H1 (cell line): ENCODE data around the gene NFIA. TPM values are rescaled to one million over a fixed set of nuclear protein-coding genes. Genes with fewer than 3 reads are reported as not detected.

Experiments used
- CTCF ChIA-PET: fragments of 300-600 bp; sonication (Branson Sonifier 250); formaldehyde crosslinking; loops from one replicate; lab custom pipeline; 2021; ENCODE audit not compliant: partially characterized antibody; lab: Charles Lee
- POLR2A ChIA-PET: fragments of 300-600 bp; sonication (Branson Sonifier 250); formaldehyde crosslinking; loops from one replicate; lab custom pipeline; 2021; ENCODE audit warnings: inconsistent platforms; ENCODE audit not compliant: partially characterized antibody; lab: Charles Lee
- DNase-seq, 2 experiments: peaks; one replicate each; pipeline versions ENCODE4 v3.0.0 to v3.0.0-alpha.2; 2010 to 2022; ENCODE audit warnings: low spot score in 2 of 2, low read depth in 1 of 2, mixed read lengths in 1 of 2
- FAIRE-seq: peaks from 2 replicates; lab custom pipeline; 2011; peaks lifted over from hg19 to GRCh38; lab: Jason Lieb, UNC
- H2AFZ ChIP-seq: 2 replicates; pipeline ENCODE4 v1.8.1; 2012; ENCODE audit warnings: low read length, inconsistent platforms
- H2AK5ac ChIP-seq: 2 replicates; pipeline ENCODE4 v1.6.1; 2013; ENCODE audit warnings: low read depth, low read length
- H2BK120ac ChIP-seq: replicated peaks from 2 replicates; pipeline ENCODE3; 2013; ENCODE audit warnings: low read depth, low read length, inconsistent platforms
- H2BK12ac ChIP-seq: 2 replicates; pipeline ENCODE4 v1.6.1; 2013; ENCODE audit warnings: low read depth, low read length
- H2BK15ac ChIP-seq: 2 replicates; pipeline ENCODE4 v1.6.1; 2013; ENCODE audit warnings: low read length
- H2BK20ac ChIP-seq: 2 replicates; pipeline ENCODE4 v1.6.1; 2013; ENCODE audit warnings: low read length
- H2BK5ac ChIP-seq: 2 replicates; pipeline ENCODE4 v1.6.1; 2013; ENCODE audit warnings: low read depth, low read length
- H3K14ac ChIP-seq: 2 replicates; pipeline ENCODE4 v1.6.1; 2013; ENCODE audit warnings: inconsistent platforms; ENCODE audit not compliant: insufficient read length
- H3K18ac ChIP-seq: 2 replicates; pipeline ENCODE4 v1.6.1; 2013; ENCODE audit warnings: low read length; ENCODE audit errors: extremely low read depth
- H3K23ac ChIP-seq: 2 replicates; pipeline ENCODE4 v1.6.1; 2013; ENCODE audit warnings: inconsistent platforms; ENCODE audit not compliant: insufficient read length
- H3K23me2 ChIP-seq: 2 replicates; pipeline ENCODE4 v1.6.1; 2013; ENCODE audit warnings: low read depth, low read length
- H3K27ac ChIP-seq: 2 replicates; pipeline ENCODE4 v1.6.1; 2011; ENCODE audit warnings: low read depth, low read length, inconsistent platforms
- H3K27me3 ChIP-seq, 4 experiments: replicated peaks in 1 of 4; 1 replicate in 1 of 4; 2 replicates in 3 of 4; pipeline versions ENCODE4 v1.6.1 to v1.8.1; 2011 to 2013; ENCODE audit warnings: low read length in 3 of 4, mild to moderate bottlenecking in 3 of 4, inconsistent platforms in 2 of 4, mixed read lengths in 2 of 4, moderate library complexity in 1 of 4; ENCODE audit not compliant: control insufficient read depth in 3 of 4, insufficient read depth in 3 of 4; ENCODE audit errors: extremely low read depth in 1 of 4
- H3K36me3 ChIP-seq, 4 experiments: 2 replicates each; pipeline versions ENCODE4 v1.6.1 to v1.8.1; 2011 to 2013; ENCODE audit warnings: mild to moderate bottlenecking in 4 of 4, low read length in 3 of 4, moderate library complexity in 2 of 4, control low read depth in 1 of 4, inconsistent platforms in 1 of 4; ENCODE audit not compliant: insufficient read depth in 4 of 4, control insufficient read depth in 2 of 4
- H3K4ac ChIP-seq: replicated peaks from 2 replicates; pipeline ENCODE3; 2013; ENCODE audit warnings: low read length, low read depth, mixed read lengths, inconsistent platforms; ENCODE audit not compliant: insufficient read length
- H3K4me1 ChIP-seq, 4 experiments: replicated peaks in 1 of 4; 1 replicate in 1 of 4; 2 replicates in 3 of 4; pipeline versions ENCODE4 v1.6.1 to v1.8.1; 2011 to 2013; ENCODE audit warnings: low read length in 3 of 4, inconsistent platforms in 2 of 4, mixed read lengths in 1 of 4; ENCODE audit not compliant: insufficient read depth in 4 of 4, control insufficient read depth in 3 of 4
- H3K4me2 ChIP-seq, 2 experiments: 2 replicates each; pipeline versions ENCODE4 v1.6.1 to v1.8.1; 2011 to 2013; ENCODE audit warnings: low read depth in 2 of 2, low read length in 2 of 2, control low read depth in 1 of 2, inconsistent platforms in 1 of 2, mild to moderate bottlenecking in 1 of 2; ENCODE audit not compliant: insufficient read depth in 1 of 2
- H3K4me3 ChIP-seq, 4 experiments: fragments of 200-600, 300-600 bp in 1 of 4; sonication (generic), shearing (Covaris generic), sonication (Bioruptor Twin) in 1 of 4; 2 replicates each; pipeline versions ENCODE4 v1.5.1 to v1.8.1; 2011 to 2016; ENCODE audit warnings: low read length in 4 of 4, low read depth in 3 of 4, control low read depth in 2 of 4, inconsistent platforms in 2 of 4, mild to moderate bottlenecking in 2 of 4, mixed read lengths in 1 of 4, moderate library complexity in 1 of 4; ENCODE audit not compliant: insufficient read depth in 2 of 4; ENCODE audit errors: extremely low read depth in 1 of 4
- H3K56ac ChIP-seq: replicated peaks from 2 replicates; pipeline ENCODE3; 2013; ENCODE audit warnings: low read depth, mild to moderate bottlenecking, mixed read lengths, low read length, inconsistent platforms; ENCODE audit not compliant: insufficient read length
- H3K79me1 ChIP-seq: 2 replicates; pipeline ENCODE4 v1.6.1; 2013; ENCODE audit warnings: low read depth, low read length, control low read depth
- H3K79me2 ChIP-seq, 2 experiments: 2 replicates each; pipeline versions ENCODE4 v1.6.1 to v1.8.1; 2012 to 2013; ENCODE audit warnings: low read length in 2 of 2, mild to moderate bottlenecking in 2 of 2, inconsistent platforms in 1 of 2; ENCODE audit not compliant: insufficient read depth in 2 of 2, control insufficient read depth in 1 of 2
- H3K9ac ChIP-seq, 4 experiments: replicated peaks in 1 of 4; 1 replicate in 1 of 4; 2 replicates in 3 of 4; pipeline versions ENCODE4 v1.6.1 to v1.8.1; 2011 to 2013; ENCODE audit warnings: low read depth in 3 of 4, low read length in 3 of 4, control low read depth in 2 of 4, mild to moderate bottlenecking in 2 of 4, moderate library complexity in 2 of 4, inconsistent platforms in 1 of 4; ENCODE audit errors: extremely low read depth in 1 of 4
- H3K9me3 ChIP-seq, 2 experiments: 2 replicates each; pipeline versions ENCODE4 v1.6.1 to v1.8.1; 2012 to 2013; ENCODE audit warnings: mild to moderate bottlenecking in 2 of 2, moderate library complexity in 2 of 2, control low read depth in 1 of 2, inconsistent platforms in 1 of 2, low read depth in 1 of 2, low read length in 1 of 2, mixed read lengths in 1 of 2; ENCODE audit not compliant: insufficient read depth in 2 of 2
- H4K20me1 ChIP-seq, 2 experiments: replicated peaks in 1 of 2; 2 replicates each; pipeline versions ENCODE3 to v1.8.1; 2011 to 2013; ENCODE audit warnings: inconsistent platforms in 2 of 2, low read length in 2 of 2, mild to moderate bottlenecking in 1 of 2; ENCODE audit not compliant: insufficient read depth in 2 of 2, control insufficient read depth in 1 of 2
- H4K5ac ChIP-seq: 2 replicates; pipeline ENCODE4 v1.6.1; 2013; ENCODE audit warnings: low read length, low read depth, mixed read lengths, inconsistent platforms; ENCODE audit not compliant: insufficient read length
- H4K8ac ChIP-seq: 2 replicates; pipeline ENCODE4 v1.8.0; 2013; ENCODE audit warnings: mild to moderate bottlenecking, moderate library complexity, low read length, inconsistent platforms; ENCODE audit not compliant: insufficient read depth; ENCODE audit errors: extremely low read depth
- H4K91ac ChIP-seq: replicated peaks from 2 replicates; pipeline ENCODE3; 2013; ENCODE audit warnings: low read length, mixed read lengths, inconsistent platforms; ENCODE audit not compliant: insufficient read length
- BACH1 ChIP-seq: IDR thresholded peaks from 2 replicates; pipeline ENCODE4 v1.6.1; 2012; ENCODE audit warnings: low read length, improper control_type of control experiment
- BRCA1 ChIP-seq: IDR thresholded peaks from 2 replicates; pipeline ENCODE4 v1.6.1; 2012; ENCODE audit warnings: low read depth, low read length, improper control_type of control experiment
- CREB1 ChIP-seq: IDR thresholded peaks from 2 replicates; pipeline ENCODE4 v1.6.1; 2012; ENCODE audit warnings: inconsistent platforms
- GTF2F1 ChIP-seq: IDR thresholded peaks from 2 replicates; pipeline ENCODE4 v1.6.1; 2012; ENCODE audit warnings: low read depth, low read length, improper control_type of control experiment, borderline replicate concordance
- HDAC6 ChIP-seq: IDR thresholded peaks from one replicate; pipeline ENCODE4 v1.7.1; 2012; ENCODE audit warnings: low read depth, mild to moderate bottlenecking, inconsistent platforms, low read length, moderate library complexity
- JUND ChIP-seq: IDR thresholded peaks from 2 replicates; pipeline ENCODE4 v1.6.1; 2011; ENCODE audit warnings: mild to moderate bottlenecking, improper control_type of control experiment, low read length
- PHF8 ChIP-seq: fragments of 200-600 bp; sonication (generic); conservative IDR thresholded peaks from 2 replicates; pipeline ENCODE4 v1.7.1; 2012; ENCODE audit warnings: low read depth, mild to moderate bottlenecking, inconsistent platforms, low read length, moderate library complexity
- RBBP5 ChIP-seq: IDR thresholded peaks from 2 replicates; pipeline ENCODE4 v1.7.1; 2012; ENCODE audit warnings: low read depth, mild to moderate bottlenecking, inconsistent platforms, low read length, moderate library complexity, borderline replicate concordance
- RNF2 ChIP-seq: fragments of 200-900, 300-1000 bp; sonication (generic); IDR thresholded peaks from 2 replicates; pipeline ENCODE4 v1.7.1; 2016; ENCODE audit warnings: borderline replicate concordance, low read depth, mild to moderate bottlenecking, antibody characterized with exemption, low read length; ENCODE audit not compliant: poor library complexity, severe bottlenecking; ENCODE audit errors: missing control alignments
- SAP30 ChIP-seq: fragments of 300-600 bp; sonication (generic); IDR thresholded peaks from 2 replicates; pipeline ENCODE4 v1.7.1; 2012; ENCODE audit warnings: low read length, moderate library complexity, mild to moderate bottlenecking, inconsistent platforms; ENCODE audit not compliant: insufficient read depth, insufficient replicate concordance
- SRF ChIP-seq: IDR thresholded peaks from 2 replicates; pipeline ENCODE4 v1.6.1; 2011; ENCODE audit warnings: mild to moderate bottlenecking, low read depth, low read length, moderate library complexity
- WGBS, 2 experiments: shearing (Covaris generic) in 1 of 2; methylation state at CpG; one replicate each; pipeline versions ENCODE4 v1.1.6 to v1.1.7; 2013 to 2015; ENCODE audit warnings: low lambda C conversion rate in 2 of 2, mixed read lengths in 2 of 2, inconsistent platforms in 1 of 2, low coverage in 1 of 2, missing lambda C conversion rate in 1 of 2; ENCODE audit not compliant: insufficient replicate concordance in 2 of 2, insufficient coverage in 1 of 2, insufficient read length in 1 of 2; ENCODE audit errors: extremely low coverage in 1 of 2, missing lambda C conversion rate in 1 of 2; 5-methylcytosine and 5-hydroxymethylcytosine counted together
- polyA plus RNA-seq, 7 experiments: library from polyadenylated mRNA; depleted of rRNA in 3 of 7; stranded (reverse) in 5 of 7; unstranded in 2 of 7; fragments of >200 nt in 5 of 7; fragments of 200-250 nt in 2 of 7; gene quantifications; 1 replicate in 5 of 7; 2 replicates in 1 of 7; 4 replicates in 1 of 7; pipeline versions ENCODE4 v1.2.1 to v1.2.3, GENCODE V29; 2011 to 2013; ENCODE audit warnings: missing spikeins in 2 of 7, mixed read lengths in 2 of 7
- total RNA-seq: library from RNA; stranded (reverse); fragmentation: NEBNext Ultra II Directional; extraction: Animal tissue kit (Norgen Biotek cat#: 25700); gene quantifications from 2 replicates; pipeline ENCODE4 v1.2.1, GENCODE V29; 2021
- TF ChIP-seq, protein P1 (sequence below): IDR thresholded peaks from 2 replicates; pipeline ENCODE4 v1.6.1; 2012; ENCODE audit warnings: inconsistent platforms

NFIA gene
- total and polyA plus RNA-seq, 2 of the 8 experiments (the other 6 are each of a cell fraction or from before 2014, with no cell fraction given) = 1.8 to 2.3 TPM

GRCh38 chr1:61224609-61225008, 142.2 kb downstream of the NFIA start:
- Histone ChIP-seq H3K56ac (no peak overlapping the region), H3K27me3 (no peaks in the 10 kb centered on the region), H2BK5ac (no peak overlapping the region), H2BK120ac (no peak overlapping the region), H3K9me3 (no peaks in the 10 kb centered on the region), H3K79me1 (no peaks in the 10 kb centered on the region), H2AFZ (no peak overlapping the region), H2BK12ac (no peak overlapping the region), H4K20me1 (no peaks in the 10 kb centered on the region), H3K23me2 (no peaks in the 10 kb centered on the region), H3K36me3 (no peaks in the 10 kb centered on the region), H3K18ac (no peak overlapping the region), H3K27ac (no peak overlapping the region), H4K8ac (no peak overlapping the region), H2AK5ac (no peak overlapping the region), H3K9ac (no peak overlapping the region), H3K23ac (no peak overlapping the region), H2BK15ac (no peak overlapping the region), H3K4me3 (no peak overlapping the region), H4K5ac (no peak overlapping the region), H3K4ac (no peak overlapping the region), H3K14ac (no peak overlapping the region), H3K4me1 (peaks cover 0 to 4% (median 0%) of the 10 kb centered on the region in 4 experiments; a peak in 1 of 7 replicates), H3K79me2 (no peaks in the 10 kb centered on the region), H4K91ac (no peak overlapping the region), H3K4me2 (no peak overlapping the region), H2BK20ac (no peak overlapping the region)
- CTCF ChIA-PET = no interaction called here
- DNase-seq = no peak
- POLR2A ChIA-PET = interaction anchor here (0.6 to 0.8 kb wide), 2 partner anchors 9 kb away, joined by 3 read pairs; no protein-coding TSS in a partner anchor
- no peak for FAIRE-seq
- WGBS, 2 experiments = 89% methylated on average over 1 of the region's 1 CpG; no CpG with 5 or more reads in 1 of the 2 experiments
- TF ChIP-seq PHF8 = no peak
- no peak for TF ChIP-seq JUND
- TF ChIP-seq BRCA1 = no peak
- no peak for TF ChIP-seq BACH1
- TF ChIP-seq RBBP5 = no peak
- TF ChIP-seq RNF2 = no peak
- TF ChIP-seq GTF2F1 = no peak
- TF ChIP-seq SRF = no peak
- no peak for TF ChIP-seq CREB1
- no peak for TF ChIP-seq HDAC6
- TF ChIP-seq, protein P1, sequence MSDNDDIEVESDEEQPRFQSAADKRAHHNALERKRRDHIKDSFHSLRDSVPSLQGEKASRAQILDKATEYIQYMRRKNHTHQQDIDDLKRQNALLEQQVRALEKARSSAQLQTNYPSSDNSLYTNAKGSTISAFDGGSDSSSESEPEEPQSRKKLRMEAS = no peak
- no peak for TF ChIP-seq SAP30
